IPS DF 4.7 (cell line): ENCODE results near the gene MBNL2.
"Not testable (repeated sequence)": the region's sequence is repeated elsewhere in the genome, so short reads cannot be mapped to it uniquely, and the experiment has no call there.

Experiments used
- DNase-seq: peaks from one replicate; pipeline ENCODE4 v3.0.0-alpha.2; 2013; ENCODE audit warnings: low spot score; ENCODE audit errors: extremely low read depth

Gene MBNL2

GRCh38 chr13:97344265-97345175, 122.4 kb downstream of the MBNL2 start:
- peak; percentile 9 for DNase-seq

DNA sequence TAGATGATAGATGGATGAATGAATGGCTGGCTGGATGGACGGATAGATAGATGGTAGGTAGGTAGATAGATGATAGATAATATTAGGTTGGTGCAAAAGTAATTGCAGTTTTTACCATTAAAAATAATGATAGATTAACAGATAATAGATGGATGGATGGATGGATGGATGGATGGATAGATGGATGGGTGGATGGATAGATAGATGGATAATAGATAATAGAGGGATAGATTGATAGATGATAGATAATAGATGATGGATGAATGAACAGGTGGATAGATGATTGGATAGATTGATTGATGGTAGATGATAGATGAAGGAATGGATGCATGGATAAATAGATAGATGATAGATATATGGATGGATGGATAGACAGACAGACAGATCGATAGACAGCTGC, 124.0 kb downstream of the MBNL2 start:
- DNase-seq, result no peak

GRCh38 chr13:97346561-97347254, 124.6 kb downstream of the MBNL2 start:
- DNase-seq, result no peak

- DNase-seq, result no peak
Measured at GRCh38 chr13:97347255-97347932, 125.3 kb downstream of the MBNL2 start.

DNA sequence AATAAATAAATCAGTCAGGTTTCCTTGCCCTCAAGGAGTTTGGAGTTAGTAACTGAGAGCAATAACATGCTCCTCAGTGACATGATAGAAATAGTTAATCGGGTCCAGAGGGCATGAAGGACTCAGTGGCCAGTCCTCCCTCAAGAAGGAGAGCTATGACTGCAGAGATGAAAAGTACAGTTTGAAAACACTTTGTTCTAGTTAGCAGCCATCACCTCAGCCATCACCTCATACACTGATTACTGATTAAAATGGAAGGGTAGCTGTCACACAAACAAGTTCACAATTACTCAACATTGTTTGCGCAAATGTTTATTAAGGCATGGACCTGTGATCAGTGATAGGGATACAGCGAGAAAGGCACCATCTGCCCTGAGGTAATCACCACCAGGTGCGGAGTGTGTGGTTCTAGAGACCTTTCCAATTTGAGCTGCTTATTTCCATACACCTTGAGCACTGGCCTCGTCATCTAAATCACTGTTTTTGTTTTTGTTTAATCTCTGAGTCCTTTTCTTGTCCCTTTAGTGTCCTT, 126.5 kb downstream of the MBNL2 start:
- no peak for DNase-seq

- not testable (repeated sequence) for DNase-seq
Measured at GRCh38 chr13:97352012-97352411, 129.9 kb downstream of the MBNL2 start.

GRCh38 chr13:97352815-97353214, 130.7 kb downstream of the MBNL2 start:
- no peak for DNase-seq

- no peak for DNase-seq
Measured at GRCh38 chr13:97353927-97354675, 132.0 kb downstream of the MBNL2 start.

DNA sequence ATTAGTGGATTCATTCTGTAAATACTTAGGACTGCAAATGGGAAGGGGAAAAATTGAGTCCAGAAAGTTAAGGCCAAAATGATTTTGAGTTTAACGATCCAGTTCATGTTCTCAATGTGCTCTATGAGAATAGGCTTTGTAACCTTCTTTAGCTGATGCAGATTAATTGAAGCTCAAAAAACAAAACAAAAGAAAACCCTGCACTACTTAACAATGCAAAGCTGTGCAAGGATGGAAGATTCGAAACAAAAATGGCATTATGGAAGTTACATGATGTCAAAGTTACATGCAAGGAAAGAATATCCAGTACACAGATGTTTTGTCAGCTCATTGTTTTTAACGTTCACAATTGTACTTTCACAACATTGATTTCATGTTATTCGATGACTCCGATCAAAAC, 132.7 kb downstream of the MBNL2 start:
- no peak for DNase-seq

- no peak for DNase-seq
Measured at GRCh38 chr13:97356592-97356991, 134.5 kb downstream of the MBNL2 start.

DNA sequence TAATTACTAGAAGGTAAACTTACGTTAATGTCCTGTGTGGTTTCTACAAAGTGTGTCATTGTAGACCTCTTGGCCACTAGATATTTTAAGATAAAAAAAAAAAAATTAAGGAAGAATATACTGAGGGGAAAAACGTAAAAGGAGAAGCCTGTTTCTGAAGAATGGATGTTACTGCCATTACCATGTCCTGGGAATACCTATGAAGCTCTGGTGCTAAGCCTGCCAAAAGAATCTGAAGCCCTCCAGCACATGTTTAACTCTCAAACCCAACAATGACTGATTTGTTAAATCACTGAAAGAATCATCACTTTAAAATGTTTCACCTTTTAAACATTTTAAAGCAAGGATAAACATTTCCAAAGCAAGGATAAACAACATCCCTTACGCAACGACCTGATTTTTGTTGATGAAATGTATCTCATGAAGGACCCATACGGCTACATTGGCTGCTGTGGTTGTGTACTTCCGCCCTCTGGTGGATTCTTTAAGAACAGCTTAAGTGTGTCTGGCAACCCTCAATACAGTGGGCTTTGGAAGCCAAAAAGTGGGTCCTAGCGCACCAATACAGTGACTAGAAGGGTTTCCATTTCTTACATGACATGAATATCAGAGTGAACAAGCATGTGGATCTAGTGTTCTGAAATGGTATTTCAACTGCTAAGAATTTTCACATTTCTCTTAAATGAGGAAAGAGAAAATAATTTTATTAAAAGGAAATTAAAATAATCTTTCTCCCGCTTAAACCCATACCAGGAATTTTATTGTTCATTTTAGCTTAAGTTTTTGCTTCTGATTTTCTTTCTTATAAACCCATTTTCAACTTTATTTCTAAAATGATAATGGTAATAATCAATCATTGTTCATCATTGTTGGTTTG, 137.3 kb downstream of the MBNL2 start:
- DNase-seq, result peak; percentile 58

GRCh38 chr13:97360610-97361009, 138.5 kb downstream of the MBNL2 start:
- no peak for DNase-seq

GRCh38 chr13:97364031-97364430, 141.9 kb downstream of the MBNL2 start:
- no peak for DNase-seq

DNA sequence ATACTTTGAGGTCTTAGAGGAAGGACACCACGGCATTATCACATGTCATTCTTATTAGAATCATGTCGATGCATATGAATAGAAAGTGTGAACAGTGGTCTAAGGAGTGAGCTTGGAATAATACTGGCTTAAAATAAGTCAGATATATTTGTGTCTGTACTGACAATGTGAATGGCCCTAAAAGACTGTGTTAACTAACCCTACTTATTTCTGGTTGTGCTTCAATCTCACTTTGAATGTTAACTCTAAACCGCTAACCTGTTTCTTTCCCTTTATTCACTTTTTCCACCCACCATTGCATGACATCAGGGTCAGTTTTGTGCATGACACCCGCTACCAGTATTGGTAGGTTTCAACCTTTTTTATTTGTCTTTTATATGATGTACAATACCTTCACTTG, 142.7 kb downstream of the MBNL2 start:
- no peak for DNase-seq

DNA sequence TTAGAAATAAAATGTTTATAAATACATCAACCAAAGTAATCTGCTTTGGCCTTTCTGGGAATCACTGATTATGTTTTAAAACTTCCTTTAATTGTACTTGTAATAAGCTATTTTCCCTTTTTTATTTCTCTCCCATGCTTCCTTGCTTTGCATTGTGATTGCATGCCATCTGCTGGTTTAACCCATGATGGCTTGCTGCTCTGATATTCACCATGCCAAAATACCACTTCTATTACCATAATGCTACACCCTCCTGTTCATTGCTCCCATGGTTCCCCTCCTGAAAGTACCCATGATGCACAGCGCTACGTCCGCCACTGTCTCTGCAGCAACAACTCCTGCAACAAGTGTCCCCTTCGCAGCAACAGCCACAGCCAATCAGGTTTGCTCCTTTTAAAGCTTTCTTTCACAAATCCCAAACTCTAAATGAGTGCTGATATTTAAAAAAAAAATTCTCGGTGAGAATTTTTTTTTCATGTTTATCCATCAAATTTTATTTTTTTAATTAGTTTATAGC, 144.1 kb downstream of the MBNL2 start:
- no peak for DNase-seq

- DNase-seq, result no peak
Measured at GRCh38 chr13:97367016-97367822, 145.1 kb downstream of the MBNL2 start.

- DNase-seq, result no peak
Measured at GRCh38 chr13:97369261-97369893, 147.2 kb downstream of the MBNL2 start.

- no peak for DNase-seq
Measured at GRCh38 chr13:97371486-97372109, 149.5 kb downstream of the MBNL2 start.
